Kasumi-1 (cell line): ENCODE measurements around the gene MSANTD4.
"Not testable (repeated sequence)": the region's sequence is repeated elsewhere in the genome, so short reads cannot be mapped to it uniquely, and the experiment has no call there.

Experiments
- DNase-seq, 2 experiments: peaks; one replicate each; lab custom pipeline; 2025; lab: John Stamatoyannopoulos, UW

MSANTD4 gene

DNA sequence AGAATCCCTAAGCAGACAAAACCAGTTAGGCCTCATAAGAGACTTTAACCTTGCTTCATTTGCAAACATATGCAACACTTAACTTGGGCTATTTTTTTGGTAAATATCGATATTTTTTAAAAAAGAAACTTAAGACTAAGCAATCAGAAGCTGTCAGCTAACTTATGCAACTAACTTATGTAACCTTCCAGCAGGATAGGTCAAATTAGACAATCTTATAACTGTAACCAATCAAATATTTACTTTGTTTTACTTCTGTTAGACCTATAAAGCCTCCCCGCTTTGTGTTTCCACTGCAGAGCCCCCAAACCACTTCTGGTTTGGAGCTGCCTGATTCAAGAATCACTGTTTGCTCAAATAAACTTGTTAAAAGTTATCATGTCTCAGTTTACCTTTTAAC is 8.0 kb downstream of the MSANTD4 start:
- no peak for DNase-seq

DNA sequence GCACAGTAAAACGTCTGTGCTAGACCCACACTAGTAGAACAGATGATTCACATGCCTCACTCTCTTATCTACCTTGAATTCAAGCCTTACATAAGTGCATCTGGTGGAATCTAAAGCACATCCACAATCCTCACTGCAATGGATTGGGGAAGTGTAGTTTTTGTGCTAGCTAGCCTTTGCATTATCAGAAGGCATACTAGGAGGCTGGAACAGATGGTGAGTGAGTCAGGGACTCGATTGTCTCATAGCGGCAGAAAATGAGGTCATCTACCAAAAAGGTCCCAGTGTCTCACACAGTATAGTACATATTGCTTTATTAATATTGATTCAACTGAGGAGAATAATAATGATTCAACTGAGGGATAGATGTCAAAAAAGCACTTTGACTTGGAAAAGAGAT is 9.3 kb downstream of the MSANTD4 start:
- no peak for DNase-seq

DNA sequence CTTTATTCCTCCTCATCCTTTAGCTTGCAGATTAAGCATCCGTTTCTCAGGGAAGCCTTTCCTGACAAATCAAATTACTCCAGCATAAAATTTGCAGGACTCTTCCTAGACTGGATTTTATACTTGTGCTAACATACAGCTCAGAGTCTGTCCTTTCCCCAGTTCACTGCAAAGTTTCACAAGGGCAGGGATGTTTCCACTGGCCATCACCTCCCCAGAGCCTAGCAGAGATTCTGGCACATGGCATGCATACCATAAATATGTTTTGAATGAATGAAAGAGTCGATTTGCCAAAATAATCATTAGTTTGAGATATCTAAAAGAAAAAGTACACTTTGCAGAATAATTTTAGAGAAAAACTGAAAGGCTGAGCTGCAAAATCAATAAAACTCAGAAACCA is 10.6 kb downstream of the MSANTD4 start:
- DNase-seq, result no peak

DNA sequence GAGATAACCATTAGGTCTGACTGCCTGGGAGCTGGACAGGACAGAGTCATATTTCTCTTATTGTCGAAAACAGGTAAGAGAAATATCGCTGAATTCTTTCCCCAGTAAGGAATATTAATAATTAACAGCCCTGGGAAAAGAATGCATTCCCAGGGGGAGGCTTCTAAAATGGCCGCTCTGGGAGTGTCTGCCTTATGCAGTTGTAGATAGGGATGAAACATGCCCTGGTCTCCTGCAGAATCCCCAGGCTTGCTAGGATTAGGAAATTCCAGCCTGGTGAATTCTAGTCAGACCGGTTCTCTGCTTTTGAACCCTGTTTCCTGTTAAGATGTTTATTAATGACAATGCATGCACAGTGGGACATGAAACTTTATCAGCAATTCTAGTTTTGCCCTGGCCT is 18.9 kb downstream of the MSANTD4 start:
- DNase-seq, result not testable (repeated sequence)

DNA sequence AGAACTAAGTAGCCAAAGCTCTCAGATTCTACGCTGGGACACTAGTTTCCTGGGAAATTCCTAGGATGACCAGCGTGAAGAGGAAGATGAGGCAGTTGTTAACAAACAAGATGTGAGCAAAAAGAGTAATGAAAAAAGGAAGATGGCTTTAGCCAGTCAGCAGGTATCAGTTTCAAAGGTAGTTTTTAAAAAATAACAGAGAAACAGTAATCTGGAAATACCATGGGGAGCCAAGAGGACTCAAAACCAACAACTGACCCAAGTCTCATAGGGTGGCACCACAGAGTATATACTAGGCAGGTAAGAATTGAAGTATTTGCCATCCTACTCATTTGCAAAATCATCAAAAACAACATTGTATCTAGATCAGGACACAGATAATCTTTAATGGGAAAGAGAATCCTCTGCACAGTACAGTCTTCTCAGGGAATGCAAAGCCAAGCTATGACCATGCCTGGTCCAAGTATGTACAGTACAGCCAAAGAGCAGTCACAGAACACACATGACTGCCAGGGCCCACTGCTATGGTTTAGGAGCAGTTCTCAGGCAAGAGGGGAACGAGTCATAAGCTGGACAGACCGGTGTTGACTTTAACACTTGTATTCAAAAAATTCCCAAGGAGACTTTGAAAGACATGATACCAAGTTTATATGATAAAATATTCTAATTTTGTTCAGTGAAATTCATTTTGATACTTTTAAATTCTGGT is 20.6 kb downstream of the MSANTD4 start:
- DNase-seq, result no peak

DNA sequence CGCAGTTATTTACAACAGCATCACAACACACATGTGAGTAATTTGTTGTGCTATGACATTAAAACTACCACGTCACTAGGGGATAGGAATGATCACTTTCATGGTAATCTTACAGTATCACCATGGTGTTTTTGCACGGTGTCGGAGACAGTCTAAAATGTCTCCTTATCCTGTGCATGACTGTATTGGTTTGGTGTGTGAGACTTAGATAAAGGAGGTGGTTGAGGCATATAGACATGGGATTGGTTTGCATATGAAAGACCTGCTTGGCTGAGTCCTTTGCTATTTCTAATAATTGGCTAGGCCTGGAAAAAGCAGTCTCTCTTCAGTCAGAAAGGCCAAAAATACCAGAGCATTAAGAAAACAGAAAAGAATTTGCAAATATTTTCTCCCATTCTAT is 30.2 kb downstream of the MSANTD4 start:
- no peak for DNase-seq

DNA sequence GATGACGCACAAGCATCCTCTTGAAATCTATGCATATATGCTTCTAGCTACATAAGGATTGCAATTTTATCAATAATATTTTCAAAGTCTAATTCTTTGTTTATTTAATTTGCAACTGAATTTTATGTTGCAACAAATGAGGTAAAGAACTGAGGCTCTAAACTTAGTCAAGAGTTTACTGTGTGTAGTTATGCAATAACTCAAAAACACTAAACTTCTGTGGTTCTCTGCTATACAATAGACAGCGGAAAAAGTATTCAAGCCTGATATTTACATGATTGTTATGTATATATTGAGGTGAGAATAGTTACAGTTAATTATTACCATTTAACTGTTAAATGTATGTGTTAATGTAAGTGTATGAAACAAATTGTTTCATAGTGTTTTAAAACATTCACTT is 32.9 kb downstream of the MSANTD4 start:
- no peak for DNase-seq

DNA sequence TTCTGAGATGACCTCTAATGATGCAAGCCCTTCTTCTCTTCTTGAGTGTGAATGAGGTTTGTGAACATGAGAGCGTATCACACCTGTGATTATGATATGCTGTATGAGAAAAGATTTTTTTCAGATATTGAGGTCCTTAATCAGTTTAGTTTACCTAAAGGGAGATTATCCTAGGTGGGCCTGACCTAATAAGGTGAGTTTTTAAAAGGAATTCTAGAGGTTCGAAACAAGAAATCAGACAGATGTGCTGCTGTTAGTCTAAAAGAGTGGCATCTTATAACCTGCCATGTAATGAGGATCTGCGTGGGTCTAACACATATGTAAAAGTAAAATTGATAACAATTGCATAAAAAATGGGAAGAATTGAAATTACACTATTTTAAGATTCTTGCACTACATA is 33.8 kb downstream of the MSANTD4 start:
- no peak for DNase-seq

DNA sequence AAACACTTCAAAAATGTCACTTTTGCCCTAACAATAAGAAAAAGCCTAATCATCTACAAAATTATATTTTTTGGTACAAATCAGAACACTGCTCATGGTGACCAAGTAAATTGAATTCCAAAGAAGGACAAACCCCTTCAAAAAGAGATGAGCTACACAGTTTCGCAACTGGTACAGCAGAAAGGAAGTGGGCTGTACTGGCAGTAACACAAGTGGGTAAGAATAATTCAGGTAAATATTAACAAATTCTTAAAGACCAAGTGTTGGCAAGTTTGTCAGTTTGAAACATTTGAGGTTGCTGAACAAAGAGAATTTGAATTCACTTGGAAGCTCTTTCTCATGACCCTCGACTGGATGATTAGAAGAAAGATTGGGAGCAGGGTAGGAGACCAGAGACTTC is 35.5 kb downstream of the MSANTD4 start:
- no peak for DNase-seq

DNA sequence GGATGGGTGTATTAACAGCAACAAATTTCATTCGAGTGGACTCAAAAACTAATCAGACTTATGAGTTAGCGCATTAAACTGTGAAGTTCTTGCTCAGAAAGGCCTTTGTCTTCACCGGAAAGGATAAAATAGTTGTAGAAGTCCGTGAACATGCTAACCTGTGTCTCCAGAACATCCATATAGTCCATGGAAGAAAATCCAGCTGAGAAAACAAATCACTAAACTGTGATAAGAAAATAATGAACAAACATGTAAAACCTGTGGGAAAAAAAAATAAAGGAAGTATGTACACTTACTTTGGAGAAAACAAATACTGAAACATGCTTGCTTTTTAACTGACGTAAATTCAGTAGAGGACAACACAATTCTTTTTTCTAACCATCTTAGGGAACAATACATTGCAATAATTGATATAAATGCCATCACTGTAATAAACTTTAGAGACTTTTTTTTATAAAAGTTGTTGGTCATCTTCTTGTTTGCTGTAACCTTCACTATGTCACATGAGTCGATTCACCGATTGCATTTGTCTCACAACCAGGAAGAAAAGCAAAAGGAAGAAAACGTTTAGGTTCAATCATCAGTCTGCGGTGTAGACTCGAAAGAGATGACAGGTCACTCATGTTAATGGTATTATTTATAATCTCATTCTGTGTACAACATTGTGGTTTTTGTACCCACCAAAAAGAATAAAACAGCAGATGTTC is 41.9 kb downstream of the MSANTD4 start:
- DNase-seq, result no peak

DNA sequence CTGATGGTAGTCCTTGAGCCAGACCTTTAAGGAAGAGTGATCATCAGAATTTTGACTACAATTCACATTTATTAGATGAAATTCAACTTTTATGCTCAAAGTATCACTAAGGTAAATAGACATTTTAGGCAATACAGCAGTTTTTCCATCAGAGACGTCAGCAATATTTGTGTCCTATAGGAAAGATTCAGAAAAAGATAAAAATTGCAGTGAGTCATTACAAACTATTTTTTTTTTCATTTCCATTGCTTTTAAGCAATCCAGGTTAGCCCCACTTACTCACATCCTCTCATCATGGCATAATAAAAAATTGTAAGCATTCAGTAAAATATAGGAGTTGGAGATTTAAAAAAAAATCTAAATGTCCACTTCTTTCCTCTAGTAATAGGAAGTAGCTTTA is 46.9 kb downstream of the MSANTD4 start:
- DNase-seq, result no peak

DNA sequence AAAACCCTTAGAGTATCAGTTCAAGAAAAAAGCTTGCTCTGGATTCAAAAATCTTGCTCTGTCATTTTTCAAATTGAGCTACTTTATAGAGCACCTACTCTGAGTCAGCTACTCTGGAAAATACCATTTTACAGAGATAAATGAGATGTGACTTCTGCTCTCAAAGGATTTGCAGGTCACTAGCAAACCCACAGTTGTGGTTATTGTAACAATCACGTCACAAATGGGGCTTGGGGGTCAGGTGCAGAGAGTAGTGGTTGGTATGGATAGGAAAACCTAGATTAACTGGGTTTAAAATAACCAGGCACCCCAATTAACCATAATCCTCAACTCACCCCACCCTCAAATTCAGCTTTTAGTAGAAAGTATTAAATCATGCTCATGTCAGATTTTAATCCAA is 52.3 kb downstream of the MSANTD4 start:
- no peak for DNase-seq

DNA sequence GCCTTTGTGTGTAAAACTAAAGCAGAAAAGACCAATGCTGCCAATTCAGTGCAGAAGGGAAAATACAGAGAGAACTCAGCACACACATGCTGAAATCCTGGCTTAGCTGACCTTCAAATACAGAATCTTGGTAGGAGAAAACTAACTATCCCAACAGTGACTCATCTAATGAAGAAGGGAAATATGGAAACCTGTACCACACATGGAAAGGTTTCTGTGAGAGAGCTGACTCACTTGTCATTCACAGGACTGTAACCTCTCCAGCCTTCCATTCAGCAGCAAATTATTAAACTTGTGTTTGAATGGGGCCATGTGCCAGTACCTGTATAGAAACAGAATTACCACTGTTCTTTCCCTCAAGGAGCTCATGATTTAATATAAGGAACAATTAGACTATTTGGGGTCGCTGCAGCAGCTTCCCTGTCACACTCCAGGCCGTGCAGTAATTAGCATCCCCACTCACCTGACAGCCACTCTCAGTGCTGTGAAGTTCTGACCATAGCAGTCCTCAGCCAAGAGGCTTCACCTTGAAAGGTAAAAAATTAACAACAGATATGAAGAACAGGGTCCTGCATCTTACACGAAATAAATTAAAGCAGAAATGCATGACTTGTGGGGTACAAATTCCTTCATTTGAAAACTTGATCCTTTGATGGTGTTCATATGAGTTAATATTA is 53.9 kb downstream of the MSANTD4 start:
- DNase-seq, result no peak

DNA sequence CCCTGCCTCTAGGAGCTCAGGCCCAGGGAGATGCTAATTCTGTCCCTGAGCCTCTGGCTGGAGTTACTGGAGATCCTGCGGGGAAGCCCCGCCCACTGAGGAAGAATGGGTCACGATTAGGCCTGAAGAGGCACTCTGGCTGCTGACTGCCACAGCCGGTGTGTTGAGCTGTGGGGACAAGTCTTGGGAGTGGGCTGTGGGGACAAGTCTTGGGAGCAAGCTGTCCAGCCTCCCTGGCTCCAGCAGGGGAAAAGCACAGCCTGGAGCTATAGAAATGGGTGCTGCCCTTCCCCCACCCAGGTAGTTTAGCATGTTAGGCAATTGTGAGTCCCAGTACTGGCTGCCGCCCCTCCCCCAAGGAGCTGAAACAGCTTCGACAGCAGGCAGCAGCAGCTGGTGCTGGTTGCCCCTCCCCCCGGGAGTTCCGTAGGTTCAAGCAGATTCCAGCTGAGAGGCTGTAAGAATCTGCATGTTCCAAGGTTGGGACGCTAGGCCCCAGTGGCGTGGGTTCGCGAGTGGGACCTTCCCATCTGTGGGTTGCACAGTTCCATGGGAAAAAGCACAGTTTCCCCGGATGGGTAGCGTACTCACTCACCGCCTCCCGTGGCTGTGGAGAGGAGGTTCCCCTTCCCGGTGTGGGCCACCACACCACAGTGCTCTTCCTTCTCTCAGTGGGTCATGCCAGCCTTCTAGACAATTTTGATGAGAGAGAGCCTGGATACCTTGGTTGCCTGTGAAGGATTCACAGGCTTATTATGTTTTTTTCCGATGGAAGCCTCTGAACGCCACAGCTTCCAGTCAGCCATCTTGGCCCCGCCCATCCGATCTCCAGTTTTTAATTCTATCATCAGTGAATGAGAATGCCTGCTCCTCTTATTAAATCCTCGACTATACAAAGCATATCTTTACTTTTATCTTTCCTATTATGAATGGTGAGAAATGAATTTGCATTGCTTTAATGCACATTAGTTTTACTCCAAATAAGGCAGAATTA is 61.5 kb downstream of the MSANTD4 start:
- no peak for DNase-seq
